GM23338 (cell line): ENCODE measurements around the gene LMX1B.

Experiments used
- CREB1 ChIP-seq: fragments of 250-450 bp; sonication (Bioruptor Pico); IDR thresholded peaks from 2 replicates; pipeline ENCODE4 v1.5.0; 2020; ENCODE audit warnings: low read depth, mild to moderate bottlenecking, moderate library complexity
- EZH2 ChIP-seq: fragments of 200-600 bp; sonication (generic); IDR thresholded peaks from one replicate; pipeline ENCODE4 v1.8.0; 2017; ENCODE audit warnings: antibody characterized with exemption, mild to moderate bottlenecking, low read depth; ENCODE audit not compliant: unreplicated experiment
- EZH2phosphoT487 ChIP-seq: fragments of 200-600 bp; sonication (generic); IDR thresholded peaks from one replicate; pipeline ENCODE4 v1.8.1; 2018; ENCODE audit warnings: antibody characterized with exemption; ENCODE audit not compliant: unreplicated experiment
- JUNB ChIP-seq: IDR thresholded peaks from one replicate; pipeline ENCODE4 v1.6.1; 2016; ENCODE audit warnings: antibody characterized with exemption; ENCODE audit not compliant: unreplicated experiment
- NANOG ChIP-seq: IDR thresholded peaks from 2 replicates; pipeline ENCODE4 v1.6.1; 2016; ENCODE audit warnings: antibody characterized with exemption, borderline replicate concordance
- POLR2AphosphoS5 ChIP-seq: IDR thresholded peaks from 2 replicates; pipeline ENCODE4 v1.6.1; 2016; ENCODE audit warnings: antibody characterized with exemption, low read depth
- REST ChIP-seq: IDR thresholded peaks from one replicate; pipeline ENCODE4 v1.6.1; 2018; ENCODE audit warnings: antibody characterized with exemption; ENCODE audit not compliant: unreplicated experiment
- ZNF114 ChIP-seq: fragments of 250-450 bp; sonication (Bioruptor Pico); IDR thresholded peaks from 2 replicates; pipeline ENCODE4 v1.5.0; 2020; ENCODE audit warnings: mild to moderate bottlenecking, moderate library complexity
- TF ChIP-seq, protein P1 (sequence below), 2 experiments: fragments of 200-600 bp in 1 of 2; sonication (generic) in 1 of 2; conservative IDR thresholded peaks; 2 replicates each; pipeline versions ENCODE4 v1.5.1 to v1.6.1; 2016 to 2017; ENCODE audit warnings: antibody characterized with exemption in 2 of 2, low read depth in 2 of 2, mild to moderate bottlenecking in 2 of 2, moderate library complexity in 1 of 2
- TF ChIP-seq, protein P2 (sequence below): IDR thresholded peaks from 2 replicates; pipeline ENCODE4 v1.6.1; 2016; ENCODE audit warnings: antibody characterized with exemption

GRCh38 chr9:126664900-126665643 is 51.3 kb downstream of the LMX1B start:
- no peak for TF ChIP-seq POLR2AphosphoS5
- TF ChIP-seq, protein P1, sequence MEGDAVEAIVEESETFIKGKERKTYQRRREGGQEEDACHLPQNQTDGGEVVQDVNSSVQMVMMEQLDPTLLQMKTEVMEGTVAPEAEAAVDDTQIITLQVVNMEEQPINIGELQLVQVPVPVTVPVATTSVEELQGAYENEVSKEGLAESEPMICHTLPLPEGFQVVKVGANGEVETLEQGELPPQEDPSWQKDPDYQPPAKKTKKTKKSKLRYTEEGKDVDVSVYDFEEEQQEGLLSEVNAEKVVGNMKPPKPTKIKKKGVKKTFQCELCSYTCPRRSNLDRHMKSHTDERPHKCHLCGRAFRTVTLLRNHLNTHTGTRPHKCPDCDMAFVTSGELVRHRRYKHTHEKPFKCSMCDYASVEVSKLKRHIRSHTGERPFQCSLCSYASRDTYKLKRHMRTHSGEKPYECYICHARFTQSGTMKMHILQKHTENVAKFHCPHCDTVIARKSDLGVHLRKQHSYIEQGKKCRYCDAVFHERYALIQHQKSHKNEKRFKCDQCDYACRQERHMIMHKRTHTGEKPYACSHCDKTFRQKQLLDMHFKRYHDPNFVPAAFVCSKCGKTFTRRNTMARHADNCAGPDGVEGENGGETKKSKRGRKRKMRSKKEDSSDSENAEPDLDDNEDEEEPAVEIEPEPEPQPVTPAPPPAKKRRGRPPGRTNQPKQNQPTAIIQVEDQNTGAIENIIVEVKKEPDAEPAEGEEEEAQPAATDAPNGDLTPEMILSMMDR (conservative IDR thresholded peaks at IDR 0.05; ENCODE audit: low read depth in 2 of 2): no peak
- TF ChIP-seq EZH2: no peak
- no peak for TF ChIP-seq ZNF114
- TF ChIP-seq JUNB: no peak
- no peak for TF ChIP-seq REST
- no peak for TF ChIP-seq EZH2phosphoT487
- peak; percentile 21; the same call in 1 of the 2 replicates for TF ChIP-seq CREB1 (CRISPR knock-in tag)
- TF ChIP-seq, protein P2, sequence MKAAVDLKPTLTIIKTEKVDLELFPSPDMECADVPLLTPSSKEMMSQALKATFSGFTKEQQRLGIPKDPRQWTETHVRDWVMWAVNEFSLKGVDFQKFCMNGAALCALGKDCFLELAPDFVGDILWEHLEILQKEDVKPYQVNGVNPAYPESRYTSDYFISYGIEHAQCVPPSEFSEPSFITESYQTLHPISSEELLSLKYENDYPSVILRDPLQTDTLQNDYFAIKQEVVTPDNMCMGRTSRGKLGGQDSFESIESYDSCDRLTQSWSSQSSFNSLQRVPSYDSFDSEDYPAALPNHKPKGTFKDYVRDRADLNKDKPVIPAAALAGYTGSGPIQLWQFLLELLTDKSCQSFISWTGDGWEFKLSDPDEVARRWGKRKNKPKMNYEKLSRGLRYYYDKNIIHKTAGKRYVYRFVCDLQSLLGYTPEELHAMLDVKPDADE: no peak
- no peak for TF ChIP-seq NANOG
